ENCODE data around the gene ST6GALNAC3.
"Not testable (repeated sequence)": the region's sequence is repeated elsewhere in the genome, so short reads cannot be mapped to it uniquely, and the experiment has no call there.

Gene ST6GALNAC3

GRCh38 chr1:76627901-76628300, 553.4 kb downstream of the ST6GALNAC3 start:
- Histone ChIP-seq H3K9me3 (ENCODE audit: control insufficient read depth, insufficient read depth, low read depth, low read length) (no peaks in the 10 kb centered on the region), H3K4me1 (ENCODE audit: control insufficient read depth, insufficient read depth, low read length) (peaks cover 3% of the 10 kb centered on the region; the same call in 1 of the 2 replicates), H3K4me3 (ENCODE audit: low read depth, low read length) (no peak overlapping the region), H3K36me3 (ENCODE audit: control insufficient read depth, insufficient read depth, low read length) (no peaks in the 10 kb centered on the region), H3K9ac (ENCODE audit: low read length) (no peak overlapping the region), H3K27ac (ENCODE audit: low read depth, low read length) (no peak overlapping the region), H3K27me3 (ENCODE audit: control insufficient read depth, insufficient read depth, low read length) (no peaks in the 10 kb centered on the region)

GRCh38 chr1:76632136-76632535, 557.6 kb downstream of the ST6GALNAC3 start:
- Histone ChIP-seq H3K27me3 (ENCODE audit: control insufficient read depth, insufficient read depth, low read length) (no peaks in the 10 kb centered on the region), H3K27ac (ENCODE audit: low read depth, low read length) (no peak overlapping the region), H3K4me3 (ENCODE audit: low read depth, low read length) (no peak overlapping the region), H3K9me3 (ENCODE audit: control insufficient read depth, insufficient read depth, low read depth, low read length) (no peaks in the 10 kb centered on the region), H3K36me3 (ENCODE audit: control insufficient read depth, insufficient read depth, low read length) (no peaks in the 10 kb centered on the region), H3K4me1 (ENCODE audit: control insufficient read depth, insufficient read depth, low read length) (no peaks in the 10 kb centered on the region; the same call in 1 of the 2 replicates), H3K9ac (ENCODE audit: low read length) (no peak overlapping the region)

- H3K27ac ChIP-seq (ENCODE audit: low read depth, low read length) = no peak overlapping the region
- H3K4me1 ChIP-seq (ENCODE audit: control insufficient read depth, insufficient read depth, low read length) = no peaks in the 10 kb centered on the region; the same call in 1 of the 2 replicates
- H3K36me3 ChIP-seq (ENCODE audit: control insufficient read depth, insufficient read depth, low read length) = no peaks in the 10 kb centered on the region
- no peak overlapping the region for H3K4me3 ChIP-seq (ENCODE audit: low read depth, low read length)
- no peaks in the 10 kb centered on the region for H3K27me3 ChIP-seq (ENCODE audit: control insufficient read depth, insufficient read depth, low read length)
- H3K9me3 ChIP-seq (ENCODE audit: control insufficient read depth, insufficient read depth, low read depth, low read length) = no peaks in the 10 kb centered on the region
- H3K9ac ChIP-seq (ENCODE audit: low read length) = no peak overlapping the region
These were observed 561.2 kb downstream of the ST6GALNAC3 start for GRCh38 chr1:76635784-76636183.

GRCh38 chr1:76639181-76639580, 564.6 kb downstream of the ST6GALNAC3 start:
- H3K4me1 ChIP-seq (ENCODE audit: control insufficient read depth, insufficient read depth, low read length) = no peaks in the 10 kb centered on the region
- H3K9ac ChIP-seq (ENCODE audit: low read length) = no peak overlapping the region
- no peak overlapping the region for H3K27ac ChIP-seq (ENCODE audit: low read depth, low read length)
- no peaks in the 10 kb centered on the region for H3K9me3 ChIP-seq (ENCODE audit: control insufficient read depth, insufficient read depth, low read depth, low read length)
- no peaks in the 10 kb centered on the region for H3K27me3 ChIP-seq (ENCODE audit: control insufficient read depth, insufficient read depth, low read length)
- no peaks in the 10 kb centered on the region for H3K36me3 ChIP-seq (ENCODE audit: control insufficient read depth, insufficient read depth, low read length)
- H3K4me3 ChIP-seq (ENCODE audit: low read depth, low read length) = no peak overlapping the region

GRCh38 chr1:76640092-76640491, 565.5 kb downstream of the ST6GALNAC3 start:
- H3K9ac ChIP-seq (ENCODE audit: low read length) = no peak overlapping the region
- H3K36me3 ChIP-seq (ENCODE audit: control insufficient read depth, insufficient read depth, low read length) = no peaks in the 10 kb centered on the region
- H3K9me3 ChIP-seq (ENCODE audit: control insufficient read depth, insufficient read depth, low read depth, low read length) = no peaks in the 10 kb centered on the region; the same call in 1 of the 2 replicates

GRCh38 chr1:76640723-76641122, 566.2 kb downstream of the ST6GALNAC3 start:
- Histone ChIP-seq H3K36me3 (ENCODE audit: control insufficient read depth, insufficient read depth, low read length) (no peaks in the 10 kb centered on the region), H3K9me3 (ENCODE audit: control insufficient read depth, insufficient read depth, low read depth, low read length) (no peaks in the 10 kb centered on the region; the same call in 1 of the 2 replicates), H3K4me1 (ENCODE audit: control insufficient read depth, insufficient read depth, low read length) (no peaks in the 10 kb centered on the region), H3K4me3 (ENCODE audit: low read depth, low read length) (no peak overlapping the region), H3K9ac (ENCODE audit: low read length) (no peak overlapping the region), H3K27ac (ENCODE audit: low read depth, low read length) (no peak overlapping the region), H3K27me3 (ENCODE audit: control insufficient read depth, insufficient read depth, low read length) (no peaks in the 10 kb centered on the region)

More at GRCh38 chr1:76640092-76640491, 565.5 kb downstream of the ST6GALNAC3 start:
- Histone ChIP-seq H3K4me1 (ENCODE audit: control insufficient read depth, insufficient read depth, low read length) (no peaks in the 10 kb centered on the region), H3K27ac (ENCODE audit: low read depth, low read length) (no peak overlapping the region), H3K4me3 (ENCODE audit: low read depth, low read length) (no peak overlapping the region), H3K27me3 (ENCODE audit: control insufficient read depth, insufficient read depth, low read length) (no peaks in the 10 kb centered on the region)

GRCh38 chr1:76644139-76644538, 569.6 kb downstream of the ST6GALNAC3 start:
- Histone ChIP-seq H3K27me3 (ENCODE audit: control insufficient read depth, insufficient read depth, low read length) (no peaks in the 10 kb centered on the region), H3K4me3 (ENCODE audit: low read depth, low read length) (no peak overlapping the region), H3K27ac (ENCODE audit: low read depth, low read length) (no peak overlapping the region), H3K4me1 (ENCODE audit: control insufficient read depth, insufficient read depth, low read length) (no peaks in the 10 kb centered on the region), H3K9ac (ENCODE audit: low read length) (no peak overlapping the region), H3K36me3 (ENCODE audit: control insufficient read depth, insufficient read depth, low read length) (no peaks in the 10 kb centered on the region), H3K9me3 (ENCODE audit: control insufficient read depth, insufficient read depth, low read depth, low read length) (peaks cover 2% of the 10 kb centered on the region)

- not testable (repeated sequence) for H3K4me1 ChIP-seq (ENCODE audit: control insufficient read depth, insufficient read depth, low read length); H3K9ac ChIP-seq (ENCODE audit: low read length); H3K4me3 ChIP-seq (ENCODE audit: low read depth, low read length); H3K27ac ChIP-seq (ENCODE audit: low read depth, low read length); H3K36me3 ChIP-seq (ENCODE audit: control insufficient read depth, insufficient read depth, low read length); H3K27me3 ChIP-seq (ENCODE audit: control insufficient read depth, insufficient read depth, low read length)
- H3K9me3 ChIP-seq (ENCODE audit: control insufficient read depth, insufficient read depth, low read depth, low read length) = peaks cover 18% of the 10 kb centered on the region
These were observed 578.3 kb downstream of the ST6GALNAC3 start for GRCh38 chr1:76652860-76653259.

GRCh38 chr1:76657623-76658022, 583.1 kb downstream of the ST6GALNAC3 start:
- H3K36me3 ChIP-seq (ENCODE audit: control insufficient read depth, insufficient read depth, low read length) = no peaks in the 10 kb centered on the region
- no peaks in the 10 kb centered on the region for H3K4me1 ChIP-seq (ENCODE audit: control insufficient read depth, insufficient read depth, low read length)
- H3K9me3 ChIP-seq (ENCODE audit: control insufficient read depth, insufficient read depth, low read depth, low read length) = peaks cover 10% of the 10 kb centered on the region; the same call in 1 of the 2 replicates
- H3K27me3 ChIP-seq (ENCODE audit: control insufficient read depth, insufficient read depth, low read length) = no peaks in the 10 kb centered on the region
- H3K9ac ChIP-seq (ENCODE audit: low read length) = no peak overlapping the region
- H3K27ac ChIP-seq (ENCODE audit: low read depth, low read length) = no peak overlapping the region
- H3K4me3 ChIP-seq (ENCODE audit: low read depth, low read length) = no peak overlapping the region

GRCh38 chr1:76659171-76659940, 584.8 kb downstream of the ST6GALNAC3 start:
- H3K36me3 ChIP-seq (ENCODE audit: control insufficient read depth, insufficient read depth, low read length) = no peaks in the 10 kb centered on the region
- no peak overlapping the region for H3K27ac ChIP-seq (ENCODE audit: low read depth, low read length)
- H3K9ac ChIP-seq (ENCODE audit: low read length) = no peak overlapping the region
- H3K27me3 ChIP-seq (ENCODE audit: control insufficient read depth, insufficient read depth, low read length) = no peaks in the 10 kb centered on the region
- H3K4me3 ChIP-seq (ENCODE audit: low read depth, low read length) = no peak overlapping the region
- no peaks in the 10 kb centered on the region for H3K4me1 ChIP-seq (ENCODE audit: control insufficient read depth, insufficient read depth, low read length)
- H3K9me3 ChIP-seq (ENCODE audit: control insufficient read depth, insufficient read depth, low read depth, low read length) = peaks cover 10% of the 10 kb centered on the region; the same call in 1 of the 2 replicates

GRCh38 chr1:76661531-76661930, 587.0 kb downstream of the ST6GALNAC3 start:
- Histone ChIP-seq H3K27ac (ENCODE audit: low read depth, low read length) (no peak overlapping the region), H3K4me1 (ENCODE audit: control insufficient read depth, insufficient read depth, low read length) (no peaks in the 10 kb centered on the region), H3K36me3 (ENCODE audit: control insufficient read depth, insufficient read depth, low read length) (no peaks in the 10 kb centered on the region), H3K27me3 (ENCODE audit: control insufficient read depth, insufficient read depth, low read length) (no peaks in the 10 kb centered on the region), H3K9me3 (ENCODE audit: control insufficient read depth, insufficient read depth, low read depth, low read length) (peaks cover 10% of the 10 kb centered on the region; the same call in 1 of the 2 replicates), H3K4me3 (ENCODE audit: low read depth, low read length) (no peak overlapping the region), H3K9ac (ENCODE audit: low read length) (no peak overlapping the region)

Data from HUES6 (cell line).